Kidney (tissue), 22 donors: ENCODE measurements around the gene MAML3. TPM values are rescaled to one million over a fixed set of nuclear protein-coding genes. Genes with fewer than 3 reads are reported as not detected.
A peak's percentile ranks its signal among the peaks of the same experiment; 100 is the strongest.

ENCODE experiments used
- DNase-seq, 5 donors: peaks; one replicate each; pipeline ENCODE4 v3.0.0-alpha.2; 2013 to 2020
- FAIRE-seq: peaks from 2 replicates; lab custom pipeline; 2012; peaks lifted over from hg19 to GRCh38; lab: Jason Lieb, UNC
- H3K27ac ChIP-seq, 2 donors: one replicate each; pipeline ENCODE4 v1.7.0; 2013; ENCODE audit warnings: low read depth in 2 of 2, low read length in 2 of 2, inconsistent platforms in 1 of 2
- H3K27me3 ChIP-seq: one replicate; pipeline ENCODE4 v1.7.1; 2013; ENCODE audit warnings: low read length, inconsistent platforms; ENCODE audit not compliant: control insufficient read depth, insufficient read depth
- H3K36me3 ChIP-seq, 3 donors: one replicate each; pipeline versions ENCODE4 v1.7.0 to v1.7.1; 2013; ENCODE audit warnings: low read length in 3 of 3, control low read depth in 1 of 3, inconsistent platforms in 1 of 3; ENCODE audit not compliant: insufficient read depth in 3 of 3, control insufficient read depth in 2 of 3
- H3K4me1 ChIP-seq, 3 donors: one replicate each; pipeline versions ENCODE4 v1.7.0 to v1.7.1; 2013; ENCODE audit warnings: low read length in 3 of 3, inconsistent platforms in 1 of 3, low read depth in 1 of 3; ENCODE audit not compliant: control insufficient read depth in 2 of 3, insufficient read depth in 2 of 3
- H3K4me3 ChIP-seq, 3 donors: one replicate each; pipeline versions ENCODE4 v1.7.0 to v1.8.1; 2013; ENCODE audit warnings: low read length in 3 of 3, control low read depth in 1 of 3, inconsistent platforms in 1 of 3
- H3K9ac ChIP-seq, 3 donors: one replicate each; pipeline versions ENCODE4 v1.7.0 to v1.7.1; 2013; ENCODE audit warnings: low read length in 3 of 3, control low read depth in 1 of 3, inconsistent platforms in 1 of 3
- H3K9me3 ChIP-seq, 3 donors: one replicate each; pipeline versions ENCODE4 v1.7.0 to v1.7.1; 2013; ENCODE audit warnings: low read length in 3 of 3, control low read depth in 1 of 3, inconsistent platforms in 1 of 3; ENCODE audit not compliant: control insufficient read depth in 2 of 3, insufficient read depth in 1 of 3
- intact Hi-C: fragments of 100-400 bp; cut with DNase I; formaldehyde crosslinking; loops from one replicate; pipeline ENCODE4 v1.11.1; 2022
- long read RNA-seq, 10 donors: library from polyadenylated mRNA in 1 of 10; unstranded in 1 of 10; transcript quantifications; one replicate each; pipeline ENCODE4 v2.0.0 and lab custom pipeline, GENCODE V29; 2021 to 2026
- polyA plus RNA-seq: library from polyadenylated mRNA; stranded (reverse); fragments of 350-450 nt; fragmentation: Illumina TruSeq; extraction: RNeasy Lipid Tissue Mini Kit (QIAGEN cat#74804); gene quantifications from one replicate; pipeline ENCODE4 v1.2.3, GENCODE V29; 2014; ENCODE audit warnings: low read depth, low replicate concordance; ENCODE audit not compliant: insufficient read depth
- total RNA-seq: library from RNA; stranded (reverse); fragmentation: NEBNext Ultra II Directional; extraction: Animal tissue kit (Norgen Biotek cat#: 25700); gene quantifications from one replicate; pipeline ENCODE4 v1.2.1, GENCODE V29; 2021
- TF ChIP-seq, protein P1 (sequence below): IDR thresholded peaks from 3 replicates; pipeline ENCODE4 v1.5.1; 2012; ENCODE audit warnings: mild to moderate bottlenecking, moderate library complexity, borderline replicate concordance; ENCODE audit not compliant: insufficient read depth; ENCODE audit errors: extremely low read depth
- donor health status: control.
- donor health status: control.
- donor health status: control.
- donor health status: control.
- donor health status: control.
- donor health status: DM: yes; HTN: yes; CAD: no.
- donor health status: Normal renal cell carcinoma (clear cell type).

Gene MAML3
- total RNA-seq (10.4 TPM), polyA plus RNA-seq (1.4 TPM)
- long read RNA-seq, donor 1: 0 reads
- long read RNA-seq, donor 2: 0 reads
- long read RNA-seq, donor 3, partial matches to known transcripts: 6 of 6 reads
- long read RNA-seq, donor 3, other reads (novel, unspliced or antisense): 0 of 6 reads
- long read RNA-seq, donor 4, full-length matches to known transcripts: 1 of 1 reads
- long read RNA-seq, donor 4, partial matches to known transcripts: 0 of 1 reads
- long read RNA-seq, donor 4, other reads (novel, unspliced or antisense): 0 of 1 reads
- long read RNA-seq, donor 5: 0 reads
- long read RNA-seq, donor 6: 0 reads
- long read RNA-seq, donor 7, partial matches to known transcripts: 0 of 12 reads
- long read RNA-seq, donor 7, other reads (novel, unspliced or antisense): 12 of 12 reads
- long read RNA-seq, donor 8, partial matches to known transcripts: 5 of 5 reads
- long read RNA-seq, donor 8, other reads (novel, unspliced or antisense): 0 of 5 reads
- long read RNA-seq, donor 9, partial matches to known transcripts: 80 of 80 reads
- long read RNA-seq, donor 9, other reads (novel, unspliced or antisense): 0 of 80 reads
- long read RNA-seq, donor 10: 0 reads

GRCh38 chr4:140153718-140154571 is at the start of gene MAML3:
Gene MAML3 (minus strand): TSS chr4:140154184. CDS start chr4:140153327, 857 bp downstream.
- TF ChIP-seq, protein P1, sequence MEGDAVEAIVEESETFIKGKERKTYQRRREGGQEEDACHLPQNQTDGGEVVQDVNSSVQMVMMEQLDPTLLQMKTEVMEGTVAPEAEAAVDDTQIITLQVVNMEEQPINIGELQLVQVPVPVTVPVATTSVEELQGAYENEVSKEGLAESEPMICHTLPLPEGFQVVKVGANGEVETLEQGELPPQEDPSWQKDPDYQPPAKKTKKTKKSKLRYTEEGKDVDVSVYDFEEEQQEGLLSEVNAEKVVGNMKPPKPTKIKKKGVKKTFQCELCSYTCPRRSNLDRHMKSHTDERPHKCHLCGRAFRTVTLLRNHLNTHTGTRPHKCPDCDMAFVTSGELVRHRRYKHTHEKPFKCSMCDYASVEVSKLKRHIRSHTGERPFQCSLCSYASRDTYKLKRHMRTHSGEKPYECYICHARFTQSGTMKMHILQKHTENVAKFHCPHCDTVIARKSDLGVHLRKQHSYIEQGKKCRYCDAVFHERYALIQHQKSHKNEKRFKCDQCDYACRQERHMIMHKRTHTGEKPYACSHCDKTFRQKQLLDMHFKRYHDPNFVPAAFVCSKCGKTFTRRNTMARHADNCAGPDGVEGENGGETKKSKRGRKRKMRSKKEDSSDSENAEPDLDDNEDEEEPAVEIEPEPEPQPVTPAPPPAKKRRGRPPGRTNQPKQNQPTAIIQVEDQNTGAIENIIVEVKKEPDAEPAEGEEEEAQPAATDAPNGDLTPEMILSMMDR: no peak
- H3K9ac ChIP-seq: peak within 1 kb of the TSS; percentile 76 to 93 (median 92)

GRCh38 chr4:140198942-140199341 is 45.0 kb upstream of the MAML3 start:
- Histone ChIP-seq H3K9me3 (no peaks in the 10 kb centered on the region), H3K4me1 (no peaks in the 10 kb centered on the region), H3K36me3 (no peaks in the 10 kb centered on the region), H3K27me3 (no peaks in the 10 kb centered on the region), H3K27ac (no peak overlapping the region), H3K9ac (no peak overlapping the region), H3K4me3 (no peak overlapping the region)
- DNase-seq (no peak), FAIRE-seq (no peak)
- TF ChIP-seq, protein P1: no peak
- intact Hi-C loops: no loop called here

More at GRCh38 chr4:140153718-140154571, at the start of gene MAML3:
- Histone ChIP-seq H3K27ac (peak within 1 kb of the TSS; percentile 95 to 97), H3K27me3 (no peaks in the 10 kb centered on the region), H3K9me3 (no peaks in the 10 kb centered on the region), H3K36me3 (no peaks in the 10 kb centered on the region), H3K4me3 (peak within 1 kb of the TSS; percentile 92 to 98 (median 96)), H3K4me1 (peaks cover 0 to 3% (median 0%) of the 10 kb centered on the region in 3 donors)
- FAIRE-seq (no peak), DNase-seq (peak; percentile 97 to 98 (median 98))
- intact Hi-C loops: no loop called here

DNA sequence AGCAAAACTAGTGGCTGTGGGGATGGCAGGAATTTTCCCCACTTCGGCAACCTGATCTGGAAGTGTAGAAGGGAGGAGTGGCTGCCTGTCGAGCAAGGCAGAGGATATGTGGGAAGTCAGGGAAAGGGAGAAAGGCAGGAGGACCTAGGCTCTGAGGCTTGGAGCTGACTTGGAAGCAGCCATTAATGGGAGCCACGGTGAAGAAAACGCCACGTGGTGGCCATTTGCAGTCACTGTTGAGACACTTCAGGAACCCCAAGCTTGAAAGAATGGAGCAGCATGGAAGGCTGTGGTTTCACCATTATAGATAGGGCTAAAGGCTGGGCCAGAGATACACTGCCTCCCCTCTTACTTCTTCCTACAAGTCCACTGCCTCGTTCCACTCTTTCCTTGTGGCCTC is 41.8 kb upstream of the MAML3 start:
- no peak for DNase-seq

More for the DNA sequence above, 41.8 kb upstream of the MAML3 start:
- TF ChIP-seq, protein P1: no peak
- no peaks in the 10 kb centered on the region for H3K9me3 ChIP-seq
- intact Hi-C loops: no loop called here
- no peak overlapping the region for H3K27ac ChIP-seq
- H3K9ac ChIP-seq: no peak overlapping the region
- H3K4me3 ChIP-seq: no peak overlapping the region
- no peak for FAIRE-seq
- no peaks in the 10 kb centered on the region for H3K4me1 ChIP-seq
- H3K36me3 ChIP-seq: no peaks in the 10 kb centered on the region
- H3K27me3 ChIP-seq: no peaks in the 10 kb centered on the region
